Endodermal cell (in vitro differentiated cells): Measurements from ENCODE around the gene SLC38A10. TPM values are rescaled to one million over a fixed set of nuclear protein-coding genes. Genes with fewer than 3 reads are reported as not detected.
A peak's percentile ranks its signal among the peaks of the same experiment; 100 is the strongest.

ENCODE experiments used
- DNase-seq: peaks from one replicate; pipeline ENCODE4 v3.0.0-alpha.2; 2017
- H3K27ac ChIP-seq: 2 replicates; pipeline ENCODE4 v1.5.1; 2013; ENCODE audit warnings: mild to moderate bottlenecking, low read depth, low read length, moderate library complexity
- H3K27me3 ChIP-seq: 2 replicates; pipeline ENCODE4 v1.6.1; 2013; ENCODE audit warnings: mild to moderate bottlenecking, low read length, moderate library complexity; ENCODE audit not compliant: insufficient read depth, control insufficient read depth, poor library complexity, severe bottlenecking
- H3K36me3 ChIP-seq: 2 replicates; pipeline ENCODE4 v1.7.0; 2013; ENCODE audit warnings: mild to moderate bottlenecking, low read length, moderate library complexity; ENCODE audit not compliant: control insufficient read depth, insufficient read depth
- H3K4me1 ChIP-seq: one replicate; pipeline ENCODE4 v1.7.0; 2013; ENCODE audit warnings: low read length; ENCODE audit not compliant: control insufficient read depth, insufficient read depth
- H3K4me3 ChIP-seq: 2 replicates; pipeline ENCODE4 v1.5.1; 2013; ENCODE audit warnings: mild to moderate bottlenecking, low read length, moderate library complexity
- H3K9ac ChIP-seq: 2 replicates; pipeline ENCODE4 v1.6.1; 2013; ENCODE audit warnings: mild to moderate bottlenecking, low read length, moderate library complexity; ENCODE audit not compliant: poor library complexity, severe bottlenecking; ENCODE audit errors: extremely low read depth
- H3K9me3 ChIP-seq: 2 replicates; pipeline ENCODE4 v1.6.1; 2013; ENCODE audit warnings: mild to moderate bottlenecking, low read length, moderate library complexity; ENCODE audit not compliant: control insufficient read depth
- H3K27ac Mint-ChIP-seq: 2 replicates; pipeline ENCODE4 v1.8.0; 2020; ENCODE audit warnings: mixed read lengths
- H3K27me3 Mint-ChIP-seq: 2 replicates; pipeline ENCODE4 v1.8.0; 2021; ENCODE audit warnings: mild to moderate bottlenecking, mixed read lengths; ENCODE audit not compliant: insufficient read depth
- H3K36me3 Mint-ChIP-seq: 2 replicates; pipeline ENCODE4 v1.8.0; 2020; ENCODE audit warnings: low read depth, mixed read lengths
- H3K4me1 Mint-ChIP-seq: 2 replicates; pipeline ENCODE4 v1.8.0; 2020; ENCODE audit warnings: mixed read lengths
- H3K4me3 Mint-ChIP-seq: 2 replicates; pipeline ENCODE4 v1.8.0; 2020; ENCODE audit warnings: mild to moderate bottlenecking, moderate library complexity, mixed read lengths
- H3K9me3 Mint-ChIP-seq: 2 replicates; pipeline ENCODE4 v1.8.0; 2020; ENCODE audit warnings: mild to moderate bottlenecking, mixed read lengths
- CTCF ChIP-seq: fragments of 200-600 bp; sonication (generic); conservative IDR thresholded peaks from 2 replicates; pipeline ENCODE4 v1.5.0; 2021; ENCODE audit warnings: antibody characterized with exemption, mild to moderate bottlenecking
- WGBS, 2 experiments: methylation state at CpG; one replicate each; pipeline versions ENCODE4 v1.1.5 to v1.1.7; 2013; ENCODE audit warnings: missing lambda C conversion rate in 2 of 2, mixed read lengths in 1 of 2; ENCODE audit not compliant: insufficient coverage in 1 of 2, insufficient read length in 1 of 2; 5-methylcytosine and 5-hydroxymethylcytosine counted together
- total RNA-seq, 2 donors: library from RNA; stranded (reverse); fragmentation: NEBNext Ultra II Directional in 1 of 2; extraction: Animal tissue kit (Norgen Biotek cat#: 25700) in 1 of 2; gene quantifications; 2 replicates in 1 of 2; 3 replicates in 1 of 2; pipeline ENCODE4 v1.2.1, GENCODE V29; 2021

The SLC38A10 gene
- total RNA-seq, 2 donors from 2014 or later: 60.2 to 90.3 TPM

- Histone ChIP-seq H3K27me3 (no peaks in the 10 kb centered on the region), H3K9ac (no peak overlapping the region), H3K36me3 (peaks cover 6% of the 10 kb centered on the region), H3K4me3 (no peak overlapping the region), H3K9me3 (no peaks in the 10 kb centered on the region), H3K4me1 (no peaks in the 10 kb centered on the region), H3K27ac (no peak overlapping the region)
- no peak for DNase-seq
- no peaks in the 10 kb centered on the region for H3K9me3 Mint-ChIP-seq
- WGBS, 2 experiments: 92 to 98% methylated on average over 21 to 25 of the region's 25 CpGs
- TF ChIP-seq CTCF: no peak
- H3K27me3 Mint-ChIP-seq: no peaks in the 10 kb centered on the region
- no peaks in the 10 kb centered on the region for H3K4me1 Mint-ChIP-seq
- H3K27ac Mint-ChIP-seq: peak overlapping the region; percentile 52
- H3K36me3 Mint-ChIP-seq: peaks cover 13% of the 10 kb centered on the region
- H3K4me3 Mint-ChIP-seq: no peak overlapping the region
These were observed 50.0 kb downstream of the SLC38A10 start for GRCh38 chr17:81245024-81245664.

- H3K4me1 Mint-ChIP-seq: peaks cover 2% of the 10 kb centered on the region
- H3K36me3 Mint-ChIP-seq: peaks cover 7% of the 10 kb centered on the region
- Histone ChIP-seq H3K9me3 (no peaks in the 10 kb centered on the region), H3K27ac (no peak overlapping the region), H3K27me3 (no peaks in the 10 kb centered on the region), H3K4me3 (no peak overlapping the region), H3K36me3 (peaks cover 6% of the 10 kb centered on the region), H3K9ac (no peak overlapping the region), H3K4me1 (no peaks in the 10 kb centered on the region)
- WGBS, 2 experiments: 91 to 93% methylated on average over 21 to 24 of the region's 24 CpGs
- no peak for TF ChIP-seq CTCF
- DNase-seq: no peak
- H3K27ac Mint-ChIP-seq: peak overlapping the region; percentile 52
- no peaks in the 10 kb centered on the region for H3K9me3 Mint-ChIP-seq
- H3K27me3 Mint-ChIP-seq: no peaks in the 10 kb centered on the region
- H3K4me3 Mint-ChIP-seq: no peak overlapping the region
These were observed 50.6 kb downstream of the SLC38A10 start for GRCh38 chr17:81244358-81245023.

- H3K27me3 ChIP-seq: no peaks in the 10 kb centered on the region
- TF ChIP-seq CTCF: no peak
- no peak overlapping the region for H3K27ac ChIP-seq
- H3K36me3 ChIP-seq: peaks cover 6% of the 10 kb centered on the region
- no peak overlapping the region for H3K4me3 ChIP-seq
- H3K27ac Mint-ChIP-seq: no peak overlapping the region
- no peaks in the 10 kb centered on the region for H3K9me3 ChIP-seq
- 96% methylated on average over 10 of the region's 10 CpGs for WGBS, 2 experiments
- H3K4me1 ChIP-seq: no peaks in the 10 kb centered on the region
- H3K4me1 Mint-ChIP-seq: peaks cover 2% of the 10 kb centered on the region
- no peak for DNase-seq
- no peaks in the 10 kb centered on the region for H3K27me3 Mint-ChIP-seq
- no peaks in the 10 kb centered on the region for H3K9me3 Mint-ChIP-seq
- H3K9ac ChIP-seq: no peak overlapping the region
- no peak overlapping the region for H3K4me3 Mint-ChIP-seq
- H3K36me3 Mint-ChIP-seq: peaks cover 4% of the 10 kb centered on the region
These were observed 51.8 kb downstream of the SLC38A10 start for GRCh38 chr17:81243333-81243664.
